ENCODE data around the gene NDUFA8.
A peak's percentile ranks its signal among the peaks of the same experiment; 100 is the strongest.

Gene NDUFA8

GRCh38 chr9:122159026-122159924 is at the start of gene NDUFA8, which contains the start of gene MORN5:
TSS of gene NDUFA8 (minus strand) at chr9:122159779. CDS start at chr9:122159677, 102 bp downstream.
TSS of gene MORN5 (plus strand) at chr9:122159908. CDS start at chr9:122159973, 65 bp downstream.
- DNase-seq, result peak; percentile 95

DNA sequence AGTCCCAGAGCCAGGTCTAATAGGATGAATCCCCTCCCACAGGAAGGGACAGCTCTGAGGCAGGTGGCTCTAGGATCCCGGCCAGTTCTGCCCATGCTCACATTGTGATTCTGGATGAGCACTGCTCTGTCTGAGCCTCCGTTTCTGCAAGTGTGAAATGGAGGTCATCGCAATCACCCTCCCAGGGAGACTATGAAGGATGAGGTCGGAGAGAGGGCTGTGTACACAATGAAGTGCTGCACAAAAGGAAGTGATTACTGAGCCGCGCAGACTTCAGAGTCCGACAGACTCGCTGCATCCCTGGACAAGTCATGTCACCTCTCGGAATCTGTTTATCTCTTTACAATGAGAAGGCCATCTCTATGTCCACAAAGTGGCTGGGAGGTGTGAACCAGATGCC is 47.5 kb upstream of the NDUFA8 start:
- DNase-seq, result no peak

DNA sequence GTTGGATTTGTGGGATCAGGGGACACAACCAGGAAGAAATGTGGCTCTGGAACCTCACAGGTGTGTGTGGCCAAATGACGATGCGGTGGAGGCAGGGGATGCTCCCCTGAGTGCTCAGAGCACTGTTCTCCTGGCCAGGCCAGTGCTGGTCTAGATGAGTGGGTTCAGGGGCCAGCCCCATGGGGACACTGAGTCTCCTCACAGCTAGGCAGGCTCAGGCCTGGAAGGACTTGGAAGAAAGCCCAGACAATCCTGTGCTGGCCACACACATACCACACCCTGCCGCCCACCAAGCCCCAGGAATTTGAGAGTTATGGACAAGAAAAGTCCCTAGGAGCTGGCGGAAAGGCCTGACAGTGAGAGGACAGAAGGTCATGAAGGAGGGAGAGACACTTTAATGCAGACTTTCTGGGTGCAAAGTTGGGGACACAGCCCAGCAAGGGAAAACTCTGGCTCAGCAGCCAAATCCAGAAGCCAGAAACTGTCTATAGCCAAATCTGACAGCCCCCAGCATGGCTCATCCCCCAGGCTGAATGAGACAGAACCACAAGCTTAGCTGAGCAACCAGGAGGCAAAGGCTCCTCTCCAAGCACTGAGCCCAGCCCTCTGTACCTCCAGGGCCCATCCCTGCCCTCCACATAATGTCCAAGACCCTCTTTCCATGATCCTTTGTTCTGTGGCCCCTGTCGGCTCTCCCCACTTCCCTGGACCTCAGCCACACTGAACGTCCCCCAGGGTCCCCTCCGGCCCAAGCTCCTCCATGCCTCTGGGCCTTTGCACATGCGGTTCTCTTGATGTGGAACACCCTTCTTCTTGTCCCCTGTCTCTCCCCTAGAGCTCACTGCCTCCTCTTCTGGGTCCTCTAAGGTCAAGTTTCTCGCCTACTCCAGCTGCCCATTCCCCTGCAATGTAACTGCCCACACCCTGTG is 46.8 kb upstream of the NDUFA8 start:
- DNase-seq, result no peak

DNA sequence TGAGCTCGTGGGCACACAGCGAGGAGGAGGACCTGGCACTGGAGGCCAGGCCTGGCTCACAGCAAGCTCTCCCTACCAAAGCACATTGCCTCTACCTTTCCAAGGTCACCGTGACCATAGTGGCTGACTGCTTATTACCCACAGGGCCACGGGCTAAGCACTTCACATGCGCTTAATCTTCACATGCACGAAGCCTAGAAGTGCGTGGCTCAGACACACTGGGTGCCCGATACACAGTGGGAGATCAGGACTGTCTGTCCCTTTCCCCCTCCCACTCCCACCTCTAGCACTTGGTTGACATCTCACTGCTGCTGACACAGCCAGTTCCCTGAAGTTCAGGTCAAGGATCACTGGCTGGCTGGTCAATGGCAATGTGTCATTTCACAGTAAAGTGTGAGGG is 45.6 kb upstream of the NDUFA8 start:
- no peak for DNase-seq

- DNase-seq, result no peak
These were observed 44.9 kb upstream of the NDUFA8 start for GRCh38 chr9:122204491-122204890.

DNA sequence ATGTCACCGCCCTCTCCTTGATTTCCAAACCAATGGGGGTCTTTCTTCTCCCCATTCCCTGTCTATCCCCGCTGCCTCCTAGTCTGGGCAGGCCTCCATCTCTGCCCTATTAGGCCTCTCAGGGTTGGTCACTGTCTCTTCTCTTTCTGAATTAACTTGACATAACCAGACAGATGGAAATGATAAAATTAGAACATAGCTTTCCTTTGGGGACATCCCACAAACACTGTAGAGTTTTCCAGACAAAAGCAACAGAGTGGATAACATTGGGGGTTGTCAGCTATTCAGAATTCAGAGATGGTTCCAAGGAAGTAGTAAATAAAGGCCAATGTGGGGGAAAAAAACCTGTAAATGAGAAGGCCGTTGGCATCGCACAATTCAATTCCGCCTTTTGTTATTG is 44.5 kb upstream of the NDUFA8 start:
- DNase-seq, result no peak

GRCh38 chr9:122202111-122202510 is 42.5 kb upstream of the NDUFA8 start:
- no peak for DNase-seq

GRCh38 chr9:122201641-122202040 is 42.1 kb upstream of the NDUFA8 start:
- DNase-seq, result no peak

- no peak for DNase-seq
These were observed 41.5 kb upstream of the NDUFA8 start for GRCh38 chr9:122200960-122201595.

DNA sequence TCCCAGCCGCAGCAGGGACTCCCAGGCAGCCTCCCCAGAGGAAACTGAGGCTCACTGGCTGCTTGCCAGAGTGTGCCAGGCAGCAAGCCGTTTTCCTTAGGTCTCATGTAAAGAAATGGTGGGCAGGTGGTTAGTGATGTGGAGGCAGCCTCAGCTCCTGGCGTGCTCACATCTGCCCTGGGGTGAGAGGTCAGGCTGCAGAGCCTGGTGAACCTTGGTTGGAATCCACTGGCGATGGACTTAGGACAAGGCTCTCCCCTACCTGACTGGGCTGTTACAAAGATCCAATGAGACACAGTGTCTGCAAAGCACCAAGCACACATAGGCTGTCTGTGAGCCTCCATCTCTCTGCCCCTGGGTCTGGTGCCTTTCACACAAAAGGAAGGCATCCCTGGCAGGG is 38.3 kb upstream of the NDUFA8 start:
- no peak for DNase-seq

GRCh38 chr9:122197426-122197825 is 37.8 kb upstream of the NDUFA8 start:
- no peak for DNase-seq

- DNase-seq, result no peak
These were observed 36.3 kb upstream of the NDUFA8 start for GRCh38 chr9:122195875-122196274.

- no peak for DNase-seq
These were observed 34.1 kb upstream of the NDUFA8 start for GRCh38 chr9:122193651-122194050.

DNA sequence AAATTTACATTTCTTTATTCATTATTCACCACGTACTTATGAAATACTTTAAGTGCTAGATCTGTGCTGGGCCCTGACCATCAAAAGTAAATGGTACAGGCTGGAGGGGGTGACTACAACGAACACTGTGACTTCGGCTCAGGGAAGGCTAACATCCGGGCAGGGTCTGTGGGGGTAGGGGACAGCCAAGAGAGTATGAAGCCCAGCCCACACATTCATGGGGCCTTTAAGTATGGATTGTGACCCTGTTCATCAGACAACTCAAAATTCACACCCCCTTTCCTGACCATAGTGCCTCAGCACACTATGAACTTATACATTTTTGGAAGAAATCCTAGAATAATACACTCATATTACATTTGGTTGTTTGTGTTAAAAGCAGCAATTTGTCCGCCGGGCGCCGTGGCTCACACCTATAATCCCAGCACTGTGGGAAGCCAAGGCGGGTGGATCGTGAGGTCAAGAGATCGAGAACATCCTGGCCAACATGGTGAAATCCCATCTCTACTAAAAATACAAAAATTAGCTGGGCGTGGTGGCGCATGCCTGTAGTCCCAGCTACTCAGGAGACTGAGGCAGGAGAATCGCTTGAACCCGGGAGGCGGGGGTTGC is 33.4 kb upstream of the NDUFA8 start:
- DNase-seq, result no peak

DNA sequence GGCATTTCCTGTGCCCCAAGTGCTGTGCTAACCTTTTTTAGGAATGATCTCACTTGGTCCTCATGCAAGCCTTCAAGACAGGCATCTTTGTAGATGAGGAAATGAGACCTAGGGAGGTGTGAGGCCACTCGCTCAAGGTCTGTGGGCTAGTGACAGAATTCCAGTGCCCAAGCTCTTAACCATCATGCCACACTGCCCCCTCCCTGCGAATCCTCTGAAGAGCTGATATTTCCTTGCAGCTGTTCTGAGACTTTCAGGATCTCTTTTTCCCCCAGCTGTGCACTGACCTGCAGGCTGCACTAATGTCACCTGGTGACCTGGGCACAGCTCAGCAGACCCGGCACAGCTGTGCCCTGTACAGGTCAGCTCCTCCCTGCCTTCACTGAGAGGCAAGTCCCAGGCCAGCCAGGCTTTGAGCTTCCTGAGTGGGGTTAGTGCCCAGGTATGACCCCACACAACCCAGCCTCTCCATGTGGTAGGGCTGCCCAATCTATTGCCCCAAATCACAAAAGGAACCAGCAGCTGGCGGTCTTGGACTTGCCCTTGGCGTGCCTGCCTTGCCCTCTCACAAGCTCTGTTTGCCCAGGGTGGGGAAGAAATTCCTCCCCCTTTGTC is 32.8 kb upstream of the NDUFA8 start:
- DNase-seq, result no peak

DNA sequence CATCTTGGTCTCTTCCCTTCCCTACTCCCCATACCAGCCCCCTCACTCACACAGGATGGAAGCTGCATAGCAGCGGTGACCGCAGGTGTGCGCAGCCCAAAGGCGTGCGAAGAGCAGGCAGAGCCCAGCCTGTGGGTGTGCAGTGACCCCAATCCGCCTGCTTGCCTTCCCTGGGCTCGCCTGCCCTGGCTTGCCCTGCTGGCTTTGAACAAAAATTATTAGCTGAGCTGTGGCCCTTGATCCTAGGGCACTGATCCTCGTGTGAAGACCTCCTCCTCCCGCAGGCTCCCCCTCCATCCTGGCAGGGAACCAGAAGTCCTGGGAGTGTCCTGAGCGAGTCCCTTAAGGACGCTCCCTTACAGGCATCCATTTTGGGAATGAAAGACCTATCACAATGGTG is 32.0 kb upstream of the NDUFA8 start:
- DNase-seq, result no peak

DNA sequence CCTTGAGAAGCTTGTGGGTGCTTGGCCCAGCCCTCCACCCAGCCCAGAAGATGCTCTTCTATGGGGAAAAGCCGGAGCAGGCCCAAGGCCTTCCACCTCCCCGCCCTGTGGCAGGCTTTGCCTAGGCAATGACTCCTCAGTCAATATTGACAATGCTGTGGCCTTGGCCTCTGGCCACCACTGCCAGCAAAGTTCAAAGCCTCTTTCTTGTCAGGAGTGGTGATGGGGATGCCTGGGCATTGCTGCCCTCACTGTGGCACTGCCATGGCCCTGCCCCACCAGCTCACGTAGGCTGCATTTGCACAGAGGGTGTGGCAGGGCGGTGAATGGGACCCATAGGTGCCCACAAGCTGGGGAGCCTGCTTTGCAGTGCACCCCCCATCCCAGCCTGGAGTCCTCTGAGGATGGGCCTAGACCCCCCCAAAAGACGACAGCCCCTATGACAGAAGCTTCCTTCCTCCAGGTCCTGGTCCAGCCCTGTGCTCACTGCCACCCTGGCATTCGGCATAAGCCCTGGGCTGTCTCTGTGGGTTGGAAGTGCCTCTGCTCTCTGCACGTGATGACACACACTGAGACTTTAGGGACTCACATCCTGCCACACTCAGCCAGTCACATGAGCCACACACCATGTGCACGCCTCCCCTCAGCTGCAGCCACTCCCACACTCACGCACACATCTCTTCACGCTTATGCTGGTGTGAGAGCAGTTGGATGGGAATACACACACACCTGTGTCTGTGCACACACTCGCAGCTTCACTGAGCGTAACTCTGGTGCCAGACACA is 31.2 kb upstream of the NDUFA8 start:
- peak; percentile 32 for DNase-seq

DNA sequence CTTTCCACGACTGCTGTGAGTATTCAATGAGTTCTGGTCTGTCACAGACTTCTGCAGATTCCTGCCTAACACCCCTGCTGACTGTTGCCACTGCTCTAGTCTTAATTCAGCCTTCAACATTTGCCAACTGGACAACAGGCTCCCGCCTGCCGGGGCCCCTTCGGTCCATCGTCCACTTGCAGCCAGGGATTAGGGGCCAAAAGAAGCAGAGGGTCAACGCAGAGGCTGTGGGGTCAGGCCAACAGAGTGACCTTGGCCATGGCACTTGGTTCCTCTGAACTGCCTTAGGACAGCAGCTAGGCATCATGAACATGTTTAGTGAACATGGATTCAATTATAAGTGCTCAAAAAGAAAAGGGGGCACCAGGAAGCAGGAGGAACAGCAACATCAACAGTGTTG is 28.8 kb upstream of the NDUFA8 start:
- DNase-seq, result no peak

DNA sequence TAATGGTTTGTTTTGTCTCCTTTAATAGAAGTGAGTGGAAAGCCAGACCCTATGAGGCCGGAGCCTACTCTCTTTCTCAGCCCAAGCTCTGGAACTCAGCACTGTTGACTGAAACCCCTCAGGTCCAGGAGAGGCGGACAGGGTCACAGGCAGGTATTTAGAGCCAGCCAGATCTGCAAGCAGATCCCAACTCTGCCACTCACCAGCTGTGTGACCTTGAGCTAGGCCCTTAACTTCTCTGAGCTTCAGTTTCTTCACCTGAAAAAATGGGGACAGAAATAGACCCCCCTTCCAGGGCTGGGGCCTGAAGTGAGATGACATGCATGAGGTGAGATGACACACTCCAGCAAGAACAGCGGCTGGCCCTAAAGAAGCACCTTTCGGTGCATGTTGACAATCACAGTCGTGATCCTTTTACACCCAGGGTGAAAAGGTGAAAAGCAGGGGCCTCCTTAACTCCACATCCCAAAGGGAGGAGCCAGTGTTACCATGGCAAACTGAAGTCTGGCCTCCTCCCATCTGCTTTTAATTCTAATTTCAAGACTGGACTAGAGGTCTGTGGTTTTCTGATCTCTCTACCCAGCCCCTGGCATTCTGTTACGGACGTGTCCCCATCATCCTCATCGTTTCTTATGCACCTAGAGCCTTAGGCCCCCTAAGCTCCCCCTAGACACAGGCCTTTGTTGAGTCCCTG is 27.3 kb upstream of the NDUFA8 start:
- DNase-seq, result no peak

DNA sequence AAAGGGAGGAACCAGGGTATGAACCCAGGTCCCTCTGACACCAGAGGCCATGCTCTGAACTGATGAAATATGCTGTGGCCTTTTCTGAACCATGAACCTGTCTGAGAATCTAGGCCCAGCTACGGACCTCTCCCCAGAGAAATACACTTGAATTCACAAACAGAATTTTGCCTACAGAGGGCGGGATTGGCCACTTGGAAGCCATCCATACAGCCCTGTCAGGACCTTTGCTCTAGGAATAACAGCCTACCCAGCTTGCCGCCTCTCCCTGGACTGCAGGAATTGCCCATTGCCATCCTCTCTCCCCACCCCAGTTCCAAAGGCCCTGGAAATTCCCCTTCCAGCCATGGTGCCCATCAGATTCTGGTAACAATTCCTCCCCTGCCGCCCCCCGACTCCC is 26.7 kb upstream of the NDUFA8 start:
- no peak for DNase-seq

DNA sequence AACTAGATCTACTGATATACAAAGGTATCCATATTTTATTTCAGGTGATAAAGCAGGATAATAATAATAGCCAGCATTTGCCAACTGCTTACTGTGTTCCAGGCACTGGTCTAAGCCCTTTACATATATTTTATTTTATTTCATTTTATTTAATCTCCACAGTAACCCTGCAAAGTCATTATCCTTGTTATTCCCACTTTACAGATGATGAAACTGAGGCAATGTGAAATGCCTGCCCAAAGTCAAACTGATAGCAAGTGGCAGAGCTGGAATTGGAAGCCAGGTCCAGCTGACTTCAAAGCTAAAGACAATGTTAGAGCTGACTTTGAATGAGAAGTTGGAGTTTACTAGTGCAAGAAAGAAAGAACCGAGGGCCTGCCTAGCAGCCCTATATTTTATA is 25.0 kb upstream of the NDUFA8 start:
- no peak for DNase-seq
